ENCODE data around the gene WFDC6.

WFDC6 gene

DNA sequence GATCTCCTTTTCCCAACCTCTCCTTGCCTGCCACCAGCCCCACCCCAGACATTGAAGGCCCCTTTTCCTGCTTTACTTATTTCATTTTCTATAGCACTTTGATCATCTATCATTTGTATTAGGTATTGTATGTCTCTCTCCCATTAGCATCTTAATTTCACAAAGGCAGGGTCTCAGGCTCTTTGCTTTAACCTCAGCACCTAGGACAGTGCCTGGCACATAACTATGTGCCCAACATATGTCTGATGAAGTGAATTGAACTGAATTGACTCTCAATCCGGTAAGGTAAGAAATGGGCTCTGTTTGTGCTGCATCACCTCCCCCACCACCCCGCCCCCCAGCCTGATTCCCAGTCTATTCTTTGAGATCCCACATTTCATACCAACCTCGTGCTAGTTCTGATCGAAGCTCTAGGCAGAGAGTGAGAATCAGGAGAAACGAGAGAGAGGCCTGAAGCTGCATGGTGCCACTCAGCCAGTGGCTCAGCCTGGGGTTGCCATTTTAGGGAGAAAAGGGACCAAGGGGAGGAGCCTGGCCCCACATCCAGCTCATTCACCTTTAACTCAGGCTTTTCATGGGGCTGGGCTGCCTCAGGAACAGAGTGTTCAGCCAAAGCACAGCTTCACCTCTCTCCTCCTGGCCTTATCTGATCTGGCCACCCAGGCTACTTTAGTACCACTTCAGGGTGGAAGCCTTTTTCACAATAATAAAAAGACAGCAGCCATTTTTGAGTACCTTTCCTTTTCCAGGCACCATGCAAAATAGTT lies 24.0 kb downstream of the WFDC6 start, which contains the start of gene SPINT3:
Gene SPINT3, minus strand, starts transcription at position 476 of the 767 bp plus-strand sequence. Its CDS starts 14 bp downstream, at position 462.
- H3K4me1 ChIP-seq (ENCODE audit: insufficient read depth, low read length): no peaks in the 10 kb centered on the region
- H3K9ac ChIP-seq (ENCODE audit: low read depth, low read length): no peak within 1 kb of the TSS
- H3K9me3 ChIP-seq (ENCODE audit: insufficient read depth, low read depth, low read length): no peaks in the 10 kb centered on the region
- H3K27ac ChIP-seq (ENCODE audit: low read depth, low read length): no peak within 1 kb of the TSS
- no peaks in the 10 kb centered on the region for H3K36me3 ChIP-seq (ENCODE audit: insufficient read depth, low read length)
- H3K4me3 ChIP-seq (ENCODE audit: low read length): no peak within 1 kb of the TSS
- WGBS: 72% methylated on average over 5 of the region's 5 CpGs
- H3K27me3 ChIP-seq (ENCODE audit: insufficient read depth, low read length): no peaks in the 10 kb centered on the region

DNA sequence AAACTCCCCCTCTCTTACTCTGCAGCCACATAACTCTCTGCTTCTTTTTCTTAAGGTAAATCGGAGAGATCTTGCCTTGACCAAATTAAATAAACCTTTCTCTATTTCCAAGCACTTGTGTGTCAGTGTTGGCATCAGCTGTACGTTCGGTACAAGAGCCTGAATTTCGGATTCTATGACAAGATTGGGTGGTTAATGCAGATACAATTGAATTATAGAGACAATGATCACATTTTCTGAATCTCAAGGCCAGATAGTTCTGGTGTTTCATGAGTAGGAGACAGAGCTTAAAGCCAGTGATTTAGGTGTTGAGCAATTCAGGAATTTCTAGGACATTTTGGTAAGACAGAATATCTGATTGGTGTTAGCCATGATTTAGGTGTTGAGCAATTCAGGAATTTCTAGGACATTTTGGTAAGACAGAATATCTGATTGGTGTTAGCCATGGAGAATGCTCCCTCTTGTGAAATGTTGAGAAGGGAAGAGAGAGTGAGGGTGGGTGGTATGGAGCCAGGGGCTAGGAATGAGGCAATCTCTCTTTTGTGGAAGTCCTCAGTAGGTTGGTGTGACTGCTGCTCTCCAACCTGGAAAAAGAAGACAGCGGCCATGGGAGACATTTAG lies 28.9 kb downstream of the WFDC6 start:
- H3K9me3 ChIP-seq (ENCODE audit: insufficient read depth, low read depth, low read length): no peaks in the 10 kb centered on the region
- no peaks in the 10 kb centered on the region for H3K4me1 ChIP-seq (ENCODE audit: insufficient read depth, low read length)
- no peak overlapping the region for H3K4me3 ChIP-seq (ENCODE audit: low read length)
- 91% methylated on average over 5 of the region's 5 CpGs for whole genome bisulfite sequencing
- H3K9ac ChIP-seq (ENCODE audit: low read depth, low read length): no peak overlapping the region
- H3K36me3 ChIP-seq (ENCODE audit: insufficient read depth, low read length): no peaks in the 10 kb centered on the region
- H3K27me3 ChIP-seq (ENCODE audit: insufficient read depth, low read length): no peaks in the 10 kb centered on the region
- no peak overlapping the region for H3K27ac ChIP-seq (ENCODE audit: low read depth, low read length)

DNA sequence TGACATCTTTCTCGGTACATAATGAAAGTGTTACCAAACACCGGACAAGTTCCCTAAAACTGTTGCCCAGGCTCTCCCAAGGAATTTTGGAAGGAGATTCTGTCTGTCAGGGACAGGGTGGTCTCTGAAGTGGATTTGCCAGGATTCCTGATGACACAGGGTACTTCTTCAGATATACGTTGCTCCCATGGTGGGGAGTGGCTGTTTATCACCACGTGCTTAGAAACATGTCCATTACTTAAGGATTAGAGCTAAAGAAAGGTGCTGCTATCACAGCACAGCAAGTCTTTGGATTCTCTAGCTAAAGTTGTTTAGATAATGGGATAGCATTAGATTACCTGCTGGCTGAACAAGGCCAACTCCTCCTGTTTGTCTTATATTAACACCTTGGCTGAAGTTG lies 30.2 kb downstream of the WFDC6 start:
- Histone ChIP-seq H3K27me3 (ENCODE audit: insufficient read depth, low read length) (no peaks in the 10 kb centered on the region), H3K27ac (ENCODE audit: low read depth, low read length) (no peak overlapping the region), H3K36me3 (ENCODE audit: insufficient read depth, low read length) (no peaks in the 10 kb centered on the region), H3K9me3 (ENCODE audit: insufficient read depth, low read depth, low read length) (no peaks in the 10 kb centered on the region), H3K4me1 (ENCODE audit: insufficient read depth, low read length) (no peaks in the 10 kb centered on the region), H3K4me3 (ENCODE audit: low read length) (no peak overlapping the region), H3K9ac (ENCODE audit: low read depth, low read length) (no peak overlapping the region)
- WGBS: 90% methylated on average over 4 of the region's 4 CpGs

DNA sequence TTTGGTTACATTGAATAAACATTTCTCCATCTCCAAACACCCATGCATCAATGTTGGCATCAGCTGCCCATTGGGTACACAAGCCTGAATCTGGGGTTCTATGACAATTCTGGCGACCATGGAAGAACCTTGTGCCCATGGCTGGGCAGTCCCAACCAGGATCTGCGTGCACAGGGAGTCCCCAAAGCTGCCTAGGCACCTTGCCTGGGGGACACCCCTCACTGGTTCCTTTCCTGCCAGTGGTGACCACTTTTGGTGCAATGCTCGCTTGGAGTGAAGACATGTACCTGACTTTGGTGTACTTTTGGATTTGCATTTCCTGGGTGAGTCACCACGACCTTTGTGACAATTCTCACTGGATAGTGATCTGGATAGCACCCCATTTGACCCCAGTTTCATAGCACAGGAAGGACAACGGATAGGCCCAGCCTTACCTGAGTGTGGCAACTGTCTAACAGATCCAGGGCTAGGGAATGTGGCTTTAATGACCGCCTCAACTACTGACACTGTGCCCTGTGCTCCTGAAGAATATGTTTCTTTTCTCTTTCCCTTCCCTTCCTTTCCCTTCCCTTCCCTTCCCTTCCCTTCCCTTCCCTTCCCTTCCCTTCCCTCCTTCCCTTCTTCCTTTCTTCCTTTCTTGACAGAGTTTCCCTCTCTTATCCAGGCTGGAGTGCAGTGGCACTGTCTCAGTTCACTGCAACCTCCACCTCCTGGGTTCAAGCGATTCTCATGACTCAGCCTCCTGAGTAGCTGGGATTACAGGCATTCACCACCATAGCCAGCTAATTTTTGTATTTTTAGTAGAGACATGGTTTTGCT lies 31.0 kb downstream of the WFDC6 start:
- H3K9ac ChIP-seq (ENCODE audit: low read depth, low read length): no peak overlapping the region
- no peaks in the 10 kb centered on the region for H3K27me3 ChIP-seq (ENCODE audit: insufficient read depth, low read length)
- no peak overlapping the region for H3K4me3 ChIP-seq (ENCODE audit: low read length)
- no peaks in the 10 kb centered on the region for H3K36me3 ChIP-seq (ENCODE audit: insufficient read depth, low read length)
- no peaks in the 10 kb centered on the region for H3K4me1 ChIP-seq (ENCODE audit: insufficient read depth, low read length)
- H3K9me3 ChIP-seq (ENCODE audit: insufficient read depth, low read depth, low read length): no peaks in the 10 kb centered on the region
- no peak overlapping the region for H3K27ac ChIP-seq (ENCODE audit: low read depth, low read length)
- WGBS: 88% methylated on average over 7 of the region's 7 CpGs

DNA sequence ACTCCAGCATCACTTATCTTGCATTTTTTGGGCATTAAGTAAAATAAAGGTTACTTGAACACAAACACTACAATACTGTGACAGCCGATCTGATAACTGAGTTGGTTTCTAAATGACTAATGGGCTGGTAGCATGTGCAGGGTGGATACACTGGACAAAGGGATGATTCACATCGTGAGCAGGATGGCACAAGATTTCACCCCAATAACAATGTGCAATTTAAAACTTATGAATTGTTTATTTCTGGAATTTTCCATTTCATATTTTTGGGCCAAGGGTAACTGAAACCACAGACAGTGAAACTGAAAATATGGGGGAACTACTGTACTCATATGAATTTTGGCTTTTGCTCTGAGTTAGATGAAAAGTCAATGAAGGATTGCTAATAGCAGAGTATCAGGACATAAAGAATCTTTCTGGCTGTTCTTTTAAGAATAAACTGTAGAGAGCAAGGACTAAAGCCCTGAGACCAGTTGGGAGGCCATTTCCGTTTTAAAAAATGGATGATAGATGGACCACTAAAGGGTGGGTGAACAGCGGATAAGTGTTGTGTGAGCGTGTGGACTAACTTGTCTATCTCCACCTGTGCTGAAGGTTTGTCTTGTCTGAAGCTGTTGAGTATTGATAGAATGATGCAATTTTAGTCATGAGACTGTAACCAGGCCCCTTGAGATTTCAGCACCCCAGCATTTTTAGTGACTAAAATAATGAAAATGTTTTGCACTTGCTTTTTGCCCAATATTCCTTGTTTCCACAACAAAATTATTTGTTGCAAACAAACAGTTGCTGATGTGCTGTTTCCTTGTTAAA lies 32.1 kb downstream of the WFDC6 start:
- 92% methylated on average over 4 of the region's 5 CpGs for WGBS
- H3K9ac ChIP-seq (ENCODE audit: low read depth, low read length): no peak overlapping the region

DNA sequence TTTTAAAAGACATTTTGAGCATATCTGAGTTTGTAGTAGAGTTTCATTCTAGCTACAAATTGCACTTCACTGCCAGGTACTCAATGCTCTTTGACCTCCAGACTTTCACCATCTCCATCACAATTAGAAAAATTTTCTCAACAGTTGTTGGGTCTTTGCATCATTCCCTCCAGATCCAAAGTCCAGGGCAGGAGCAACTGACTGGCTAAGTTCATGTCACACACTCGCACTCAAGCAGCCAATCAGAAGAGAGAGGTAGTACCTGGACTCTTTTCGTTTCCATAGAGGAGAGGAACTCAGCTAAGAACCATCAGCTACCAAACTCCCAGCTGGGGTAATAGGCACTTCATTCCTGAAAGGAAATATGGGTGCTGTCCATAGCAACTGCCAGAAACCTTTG lies 32.9 kb downstream of the WFDC6 start:
- 97% methylated on average over 2 of the region's 2 CpGs for WGBS

More for the DNA sequence above, 32.1 kb downstream of the WFDC6 start:
- Histone ChIP-seq H3K9me3 (ENCODE audit: insufficient read depth, low read depth, low read length) (no peaks in the 10 kb centered on the region), H3K4me3 (ENCODE audit: low read length) (no peak overlapping the region), H3K27ac (ENCODE audit: low read depth, low read length) (no peak overlapping the region), H3K27me3 (ENCODE audit: insufficient read depth, low read length) (no peaks in the 10 kb centered on the region), H3K36me3 (ENCODE audit: insufficient read depth, low read length) (no peaks in the 10 kb centered on the region), H3K4me1 (ENCODE audit: insufficient read depth, low read length) (no peaks in the 10 kb centered on the region)

DNA sequence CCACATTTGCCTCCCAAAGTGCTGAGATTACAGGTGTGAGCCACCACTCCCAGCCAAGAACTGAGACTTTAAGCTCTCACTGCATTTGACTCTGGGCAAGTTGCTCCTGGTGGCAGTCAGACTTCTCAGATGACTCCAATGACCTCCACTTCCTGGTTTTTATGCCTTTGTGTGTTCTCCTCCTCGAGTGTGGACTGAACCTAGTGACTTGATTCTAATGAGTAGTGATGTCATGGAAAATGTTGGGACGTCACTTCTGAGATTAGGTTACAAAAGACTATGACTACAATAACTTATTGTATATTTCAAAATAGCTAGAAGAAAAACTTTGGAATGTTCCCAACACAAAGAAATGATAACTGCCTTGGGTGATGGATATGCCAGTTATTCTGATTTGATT lies 35.9 kb downstream of the WFDC6 start:
- Histone ChIP-seq H3K9me3 (ENCODE audit: insufficient read depth, low read depth, low read length) (no peaks in the 10 kb centered on the region), H3K4me3 (ENCODE audit: low read length) (no peak overlapping the region)

More for the DNA sequence above, 32.9 kb downstream of the WFDC6 start:
- H3K27me3 ChIP-seq (ENCODE audit: insufficient read depth, low read length): no peaks in the 10 kb centered on the region
- no peak overlapping the region for H3K9ac ChIP-seq (ENCODE audit: low read depth, low read length)
- H3K4me3 ChIP-seq (ENCODE audit: low read length): no peak overlapping the region
- no peak overlapping the region for H3K27ac ChIP-seq (ENCODE audit: low read depth, low read length)
- no peaks in the 10 kb centered on the region for H3K4me1 ChIP-seq (ENCODE audit: insufficient read depth, low read length)
- H3K36me3 ChIP-seq (ENCODE audit: insufficient read depth, low read length): no peaks in the 10 kb centered on the region
- H3K9me3 ChIP-seq (ENCODE audit: insufficient read depth, low read depth, low read length): no peaks in the 10 kb centered on the region

DNA sequence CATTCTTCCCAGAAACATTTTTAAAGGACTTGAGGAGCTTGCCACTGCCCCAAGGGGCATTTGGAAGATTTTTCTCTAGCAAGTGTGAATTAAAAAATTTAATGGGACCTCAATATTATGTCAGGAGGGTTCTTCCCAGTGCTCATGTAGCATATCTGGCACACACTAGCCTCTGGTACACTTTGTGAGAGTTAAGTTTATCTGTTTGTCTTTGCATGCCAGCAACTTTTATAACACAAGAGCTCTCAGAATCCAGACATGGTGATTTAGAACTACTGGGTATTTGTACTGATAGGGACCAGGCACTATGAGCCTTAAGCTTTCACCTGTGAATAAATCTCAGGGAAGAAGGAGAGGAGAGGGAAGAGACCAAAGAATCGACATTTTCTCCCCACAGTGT lies 36.7 kb downstream of the WFDC6 start:
- H3K4me1 ChIP-seq (ENCODE audit: insufficient read depth, low read length): peaks cover 8% of the 10 kb centered on the region; the same call in 1 of the 2 replicates
- H3K27me3 ChIP-seq (ENCODE audit: insufficient read depth, low read length): no peaks in the 10 kb centered on the region
- no peaks in the 10 kb centered on the region for H3K9me3 ChIP-seq (ENCODE audit: insufficient read depth, low read depth, low read length)
- no peak overlapping the region for H3K4me3 ChIP-seq (ENCODE audit: low read length)
- WGBS: 96% methylated on average over 1 of the region's 1 CpG
- H3K9ac ChIP-seq (ENCODE audit: low read depth, low read length): no peak overlapping the region
- no peak overlapping the region for H3K27ac ChIP-seq (ENCODE audit: low read depth, low read length)
- no peaks in the 10 kb centered on the region for H3K36me3 ChIP-seq (ENCODE audit: insufficient read depth, low read length)

More for the DNA sequence above, 35.9 kb downstream of the WFDC6 start:
- 83% methylated on average over 1 of the region's 2 CpGs for WGBS
- Histone ChIP-seq H3K9ac (ENCODE audit: low read depth, low read length) (no peak overlapping the region), H3K27me3 (ENCODE audit: insufficient read depth, low read length) (no peaks in the 10 kb centered on the region), H3K4me1 (ENCODE audit: insufficient read depth, low read length) (peaks cover 2% of the 10 kb centered on the region; the same call in 1 of the 2 replicates), H3K27ac (ENCODE audit: low read depth, low read length) (no peak overlapping the region), H3K36me3 (ENCODE audit: insufficient read depth, low read length) (no peaks in the 10 kb centered on the region)

DNA sequence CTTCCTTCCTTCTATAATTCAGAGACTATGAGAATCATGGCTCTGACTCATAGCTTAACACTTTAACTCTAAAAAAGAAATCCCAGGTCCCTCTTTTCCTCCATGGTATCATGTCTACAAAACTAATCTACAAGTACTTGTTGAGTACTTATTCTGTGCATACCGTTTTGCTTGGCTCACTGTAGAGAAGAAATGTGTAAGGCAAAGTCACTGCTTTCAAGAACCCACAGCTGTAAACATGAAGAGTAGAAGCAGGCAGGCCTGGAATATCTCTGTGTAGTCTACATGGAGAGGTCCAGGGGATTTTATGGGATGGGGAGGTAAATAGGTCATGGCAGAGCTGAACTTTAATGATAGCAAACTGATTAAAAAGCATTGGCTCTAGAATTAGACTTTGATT lies 37.7 kb downstream of the WFDC6 start:
- no peak overlapping the region for H3K9ac ChIP-seq (ENCODE audit: low read depth, low read length)
- H3K4me1 ChIP-seq (ENCODE audit: insufficient read depth, low read length): peaks cover 8% of the 10 kb centered on the region; the same call in 1 of the 2 replicates
- H3K36me3 ChIP-seq (ENCODE audit: insufficient read depth, low read length): no peaks in the 10 kb centered on the region
- 87% methylated on average over 1 of the region's 1 CpG for WGBS
- no peaks in the 10 kb centered on the region for H3K27me3 ChIP-seq (ENCODE audit: insufficient read depth, low read length)
- H3K9me3 ChIP-seq (ENCODE audit: insufficient read depth, low read depth, low read length): no peaks in the 10 kb centered on the region
- no peak overlapping the region for H3K27ac ChIP-seq (ENCODE audit: low read depth, low read length)
- no peak overlapping the region for H3K4me3 ChIP-seq (ENCODE audit: low read length)

DNA sequence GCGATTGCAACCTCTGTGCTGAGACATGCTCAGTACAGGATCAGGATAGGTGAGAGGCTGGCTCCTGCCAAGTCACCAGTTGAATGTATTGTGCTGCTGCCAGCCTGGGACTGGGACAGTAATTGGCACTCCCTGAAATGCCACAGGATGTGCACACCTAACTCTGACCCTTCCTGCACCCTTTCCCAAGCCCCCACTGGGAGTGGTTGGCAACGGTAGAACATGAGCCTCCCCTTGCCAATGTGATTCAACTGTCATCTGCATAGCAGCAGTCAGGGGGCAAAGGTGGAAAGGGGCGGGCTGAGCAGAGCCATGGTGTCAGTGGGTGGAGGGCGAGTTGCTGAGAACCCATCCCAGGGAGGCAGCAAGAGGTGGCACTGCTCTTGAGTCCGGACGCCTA lies 39.3 kb downstream of the WFDC6 start:
- peaks cover 8% of the 10 kb centered on the region; the same call in 1 of the 2 replicates for H3K4me1 ChIP-seq (ENCODE audit: insufficient read depth, low read length)
- no peaks in the 10 kb centered on the region for H3K36me3 ChIP-seq (ENCODE audit: insufficient read depth, low read length)
- H3K9ac ChIP-seq (ENCODE audit: low read depth, low read length): no peak overlapping the region
- no peak overlapping the region for H3K27ac ChIP-seq (ENCODE audit: low read depth, low read length)
- no peaks in the 10 kb centered on the region for H3K27me3 ChIP-seq (ENCODE audit: insufficient read depth, low read length)
- H3K4me3 ChIP-seq (ENCODE audit: low read length): no peak overlapping the region
- H3K9me3 ChIP-seq (ENCODE audit: insufficient read depth, low read depth, low read length): no peaks in the 10 kb centered on the region
- WGBS: 85% methylated on average over 6 of the region's 6 CpGs

Measured in HUES64 (cell line).